ENCODE results near the gene CEACAM8. TPM values are rescaled to one million over a fixed set of nuclear protein-coding genes. Genes with fewer than 3 reads are reported as not detected.
"Not testable (repeated sequence)": the region's sequence is repeated elsewhere in the genome, so short reads cannot be mapped to it uniquely, and the experiment has no call there.

The CEACAM8 gene
- total RNA-seq, 1 experiment from 2014 or later: not detected

DNA sequence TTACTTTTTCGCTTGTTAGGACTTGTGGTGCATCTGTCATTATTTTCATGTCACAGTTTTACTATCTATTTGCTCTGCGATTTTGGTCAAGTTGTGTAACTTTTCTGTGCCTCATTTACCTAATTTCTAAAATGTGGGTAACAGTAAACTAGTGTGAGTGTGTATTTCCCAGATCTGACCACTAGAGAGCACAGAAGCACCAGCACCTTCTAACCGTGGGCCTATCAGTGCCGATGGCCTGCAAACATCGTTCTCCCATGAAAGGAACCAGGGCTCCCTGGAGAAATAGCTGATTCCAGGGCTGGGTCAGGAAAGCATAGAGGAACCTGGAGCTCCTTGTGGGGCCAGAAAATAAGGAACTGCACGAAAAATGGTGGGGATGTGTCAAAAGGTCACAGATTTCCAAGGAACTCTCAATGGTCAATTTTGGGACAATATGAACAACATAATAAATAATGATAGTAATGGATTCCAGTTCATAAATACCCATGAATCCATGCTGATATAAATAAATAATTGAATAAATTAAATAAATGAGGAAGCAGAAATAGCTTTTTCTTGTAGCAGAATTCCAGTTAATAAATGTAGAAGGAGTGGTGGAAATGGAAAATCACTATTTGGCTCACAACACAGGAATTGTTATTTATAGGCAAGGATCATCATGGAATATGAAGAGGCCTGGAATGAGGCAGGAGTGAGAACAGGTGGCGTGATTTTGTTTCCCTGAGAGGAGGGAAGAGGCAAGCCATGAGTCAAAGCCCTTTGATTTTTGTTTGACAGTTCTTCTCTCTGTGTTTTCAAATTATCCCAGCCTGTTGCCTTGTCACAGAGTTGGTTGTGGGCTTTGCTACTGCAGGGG, 31.1 kb downstream of the CEACAM8 start:
- no peaks in the 10 kb centered on the region for H3K4me1 Mint-ChIP-seq (ENCODE audit: low read depth, unreplicated experiment)
- no peak overlapping the region for H3K4me3 Mint-ChIP-seq (ENCODE audit: low read depth, unreplicated experiment)
- no peak overlapping the region for H3K27ac Mint-ChIP-seq (ENCODE audit: unreplicated experiment)
- H3K36me3 Mint-ChIP-seq (ENCODE audit: insufficient read depth, unreplicated experiment): no peaks in the 10 kb centered on the region
- H3K9me3 Mint-ChIP-seq (ENCODE audit: low read depth, unreplicated experiment): no peaks in the 10 kb centered on the region
- H3K27me3 Mint-ChIP-seq (ENCODE audit: unreplicated experiment): peaks cover 70% of the 10 kb centered on the region
- intact Hi-C loops (cut with micrococcal nuclease; ENCODE audit: unreplicated experiment): loop anchor here (1.0 kb wide), 1 partner anchor 33 kb away; no protein-coding TSS in a partner anchor
- TF ChIP-seq, protein P1, sequence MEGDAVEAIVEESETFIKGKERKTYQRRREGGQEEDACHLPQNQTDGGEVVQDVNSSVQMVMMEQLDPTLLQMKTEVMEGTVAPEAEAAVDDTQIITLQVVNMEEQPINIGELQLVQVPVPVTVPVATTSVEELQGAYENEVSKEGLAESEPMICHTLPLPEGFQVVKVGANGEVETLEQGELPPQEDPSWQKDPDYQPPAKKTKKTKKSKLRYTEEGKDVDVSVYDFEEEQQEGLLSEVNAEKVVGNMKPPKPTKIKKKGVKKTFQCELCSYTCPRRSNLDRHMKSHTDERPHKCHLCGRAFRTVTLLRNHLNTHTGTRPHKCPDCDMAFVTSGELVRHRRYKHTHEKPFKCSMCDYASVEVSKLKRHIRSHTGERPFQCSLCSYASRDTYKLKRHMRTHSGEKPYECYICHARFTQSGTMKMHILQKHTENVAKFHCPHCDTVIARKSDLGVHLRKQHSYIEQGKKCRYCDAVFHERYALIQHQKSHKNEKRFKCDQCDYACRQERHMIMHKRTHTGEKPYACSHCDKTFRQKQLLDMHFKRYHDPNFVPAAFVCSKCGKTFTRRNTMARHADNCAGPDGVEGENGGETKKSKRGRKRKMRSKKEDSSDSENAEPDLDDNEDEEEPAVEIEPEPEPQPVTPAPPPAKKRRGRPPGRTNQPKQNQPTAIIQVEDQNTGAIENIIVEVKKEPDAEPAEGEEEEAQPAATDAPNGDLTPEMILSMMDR (IDR thresholded peaks at IDR 0.05; ENCODE audit: unreplicated experiment): peak; percentile 20
- DNase-seq: peak; percentile 54
- CTCF ChIA-PET: interaction anchor here (0.6 to 1.7 kb wide), 5 partner anchors 20 to 113 kb away, joined by 3 to 7 read pairs (median 4); no protein-coding TSS in a partner anchor
- BruUV-seq (replicated peaks): no TSS peak

DNA sequence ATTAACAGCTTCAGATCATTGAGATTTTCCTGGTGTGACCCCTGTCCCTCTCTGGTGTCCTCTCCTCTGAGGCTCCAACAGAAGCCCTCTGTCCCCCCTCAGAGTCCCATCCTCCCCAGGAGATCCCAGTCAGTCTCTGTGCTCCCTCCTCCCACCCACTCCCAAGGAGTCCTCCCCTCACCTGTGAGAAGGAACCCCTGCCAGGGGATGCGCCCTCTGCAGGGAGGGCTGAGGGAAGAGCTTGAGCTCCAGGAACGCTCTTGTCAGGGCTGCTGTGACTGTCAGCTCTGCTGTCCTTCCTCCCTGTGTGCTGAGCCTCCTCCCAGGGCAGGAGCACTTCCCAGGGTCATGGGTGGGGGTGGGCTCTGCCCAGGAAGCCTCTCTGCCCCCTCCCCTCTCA, 33.2 kb downstream of the CEACAM8 start:
- peaks cover 77% of the 10 kb centered on the region for H3K27me3 Mint-ChIP-seq (ENCODE audit: unreplicated experiment)
- H3K9me3 Mint-ChIP-seq (ENCODE audit: low read depth, unreplicated experiment): peaks cover 4% of the 10 kb centered on the region
- no peak overlapping the region for H3K4me3 Mint-ChIP-seq (ENCODE audit: low read depth, unreplicated experiment)
- DNase-seq: no peak
- TF ChIP-seq, protein P1 (IDR thresholded peaks at IDR 0.05; ENCODE audit: unreplicated experiment): no peak
- CTCF ChIA-PET: interaction anchor here (0.8 kb wide), 1 partner anchor 120 kb away, joined by 5 read pairs; no protein-coding TSS in a partner anchor
- no peaks in the 10 kb centered on the region for H3K36me3 Mint-ChIP-seq (ENCODE audit: insufficient read depth, unreplicated experiment)
- intact Hi-C loops (cut with micrococcal nuclease; ENCODE audit: unreplicated experiment): no loop called here
- H3K4me1 Mint-ChIP-seq (ENCODE audit: low read depth, unreplicated experiment): peaks cover 7% of the 10 kb centered on the region
- BruUV-seq (replicated peaks): no TSS peak
- no peak overlapping the region for H3K27ac Mint-ChIP-seq (ENCODE audit: unreplicated experiment)

DNA sequence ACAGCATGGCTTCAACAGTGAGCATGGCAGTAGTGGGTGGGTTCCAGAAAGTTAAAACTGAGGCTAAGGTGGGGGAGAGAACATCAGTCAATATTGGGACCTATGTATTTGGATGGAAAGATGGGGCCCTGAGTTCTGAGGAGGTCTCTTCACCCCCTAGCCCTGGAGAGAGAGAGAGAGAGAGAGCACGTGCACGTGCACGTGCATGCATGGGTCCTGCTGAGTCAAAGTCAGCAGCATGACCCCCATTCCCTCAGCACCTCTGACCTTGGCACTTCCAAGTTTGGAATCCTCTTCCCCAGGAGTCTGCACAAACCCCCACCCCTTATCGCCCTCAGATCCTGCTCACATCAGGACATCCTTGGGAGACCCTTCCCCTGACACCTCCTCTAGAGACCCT, 34.0 kb downstream of the CEACAM8 start:
- intact Hi-C loops (cut with micrococcal nuclease; ENCODE audit: unreplicated experiment): no loop called here
- peaks cover 85% of the 10 kb centered on the region for H3K27me3 Mint-ChIP-seq (ENCODE audit: unreplicated experiment)
- no peak overlapping the region for H3K27ac Mint-ChIP-seq (ENCODE audit: unreplicated experiment)
- TF ChIP-seq, protein P1 (IDR thresholded peaks at IDR 0.05; ENCODE audit: unreplicated experiment): no peak
- no peak overlapping the region for H3K4me3 Mint-ChIP-seq (ENCODE audit: low read depth, unreplicated experiment)
- H3K36me3 Mint-ChIP-seq (ENCODE audit: insufficient read depth, unreplicated experiment): no peaks in the 10 kb centered on the region
- peaks cover 4% of the 10 kb centered on the region for H3K9me3 Mint-ChIP-seq (ENCODE audit: low read depth, unreplicated experiment)
- no peak for DNase-seq
- CTCF ChIA-PET: no interaction called here
- H3K4me1 Mint-ChIP-seq (ENCODE audit: low read depth, unreplicated experiment): peaks cover 7% of the 10 kb centered on the region
- no TSS peak for BruUV-seq (replicated peaks)

DNA sequence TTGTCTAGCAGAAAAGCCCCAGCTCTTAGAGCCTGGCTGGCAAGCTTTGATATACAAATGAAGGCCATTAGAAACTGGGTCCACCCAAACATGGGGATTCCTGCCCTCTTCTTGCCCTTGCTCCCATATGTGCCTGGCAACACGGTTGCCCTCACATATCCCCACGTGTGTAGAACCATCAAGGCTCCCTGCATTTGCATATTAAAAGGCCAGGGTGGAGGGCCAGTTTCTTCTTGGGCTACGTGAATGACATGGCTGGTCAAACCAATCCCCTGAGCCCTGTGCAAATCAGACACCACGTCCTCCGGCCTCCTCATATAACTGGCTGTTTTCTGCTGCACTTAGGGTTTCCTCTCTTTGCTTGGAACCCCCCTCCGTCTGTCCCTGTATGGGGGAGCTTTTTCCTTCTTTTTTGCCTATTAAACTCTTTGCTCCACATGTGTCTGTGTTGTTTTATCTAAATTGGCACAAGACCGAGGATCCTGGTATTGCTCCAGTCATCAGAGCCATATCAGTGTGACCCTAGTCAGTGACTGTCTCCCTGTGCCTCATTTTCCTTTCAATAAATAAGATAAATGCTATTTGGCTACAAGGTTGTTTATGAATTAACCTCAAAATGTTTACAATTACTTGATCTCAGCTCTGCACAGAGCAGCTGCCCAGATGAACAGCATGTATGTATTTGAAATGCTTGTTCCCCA, 36.1 kb downstream of the CEACAM8 start:
- intact Hi-C loops (cut with micrococcal nuclease; ENCODE audit: unreplicated experiment): no loop called here

DNA sequence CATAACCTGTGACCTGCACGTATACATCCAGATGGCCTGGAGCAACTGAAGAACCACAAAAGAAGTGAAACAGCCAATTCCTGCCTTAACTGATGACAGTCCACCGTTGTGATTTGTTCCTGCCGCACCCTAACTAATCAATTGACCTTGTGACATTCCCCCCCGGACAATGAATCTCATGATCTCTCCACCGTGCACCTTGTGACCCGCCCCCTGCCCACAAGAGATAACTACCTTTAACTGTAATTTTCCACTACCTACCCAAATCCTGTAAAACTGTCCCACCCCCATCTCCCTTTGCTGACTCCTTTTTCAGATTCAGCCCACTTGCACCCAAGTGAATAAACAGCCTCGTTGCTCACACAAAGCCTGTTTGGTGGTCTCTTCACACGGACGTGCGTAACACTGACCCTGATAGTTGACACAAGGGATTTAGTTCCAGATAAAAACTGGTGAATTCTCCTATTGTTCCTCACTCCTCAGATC, 37.3 kb downstream of the CEACAM8 start:
- CTCF ChIA-PET; H3K9me3 Mint-ChIP-seq (ENCODE audit: low read depth, unreplicated experiment); H3K36me3 Mint-ChIP-seq (ENCODE audit: insufficient read depth, unreplicated experiment); BruUV-seq (replicated peaks); intact Hi-C loops (cut with micrococcal nuclease; ENCODE audit: unreplicated experiment); H3K27ac Mint-ChIP-seq (ENCODE audit: unreplicated experiment); H3K4me1 Mint-ChIP-seq (ENCODE audit: low read depth, unreplicated experiment); H3K4me3 Mint-ChIP-seq (ENCODE audit: low read depth, unreplicated experiment); DNase-seq: not testable (repeated sequence)
- peaks cover 84% of the 10 kb centered on the region for H3K27me3 Mint-ChIP-seq (ENCODE audit: unreplicated experiment)

More for the DNA sequence above, 36.1 kb downstream of the CEACAM8 start:
- Mint-ChIP-seq H3K27me3 (ENCODE audit: unreplicated experiment) (peaks cover 89% of the 10 kb centered on the region), H3K36me3 (ENCODE audit: insufficient read depth, unreplicated experiment) (no peaks in the 10 kb centered on the region), H3K4me1 (ENCODE audit: low read depth, unreplicated experiment) (peaks cover 7% of the 10 kb centered on the region), H3K9me3 (ENCODE audit: low read depth, unreplicated experiment) (peaks cover 4% of the 10 kb centered on the region), H3K4me3 (ENCODE audit: low read depth, unreplicated experiment) (no peak overlapping the region), H3K27ac (ENCODE audit: unreplicated experiment) (no peak overlapping the region)
- TF ChIP-seq, protein P1 (IDR thresholded peaks at IDR 0.05; ENCODE audit: unreplicated experiment): no peak
- CTCF ChIA-PET: no interaction called here
- no TSS peak for BruUV-seq (replicated peaks)
- DNase-seq: no peak
